GM19351 (cell line): ENCODE data around the gene TUSC2.

Experiments used
- ATAC-seq: cut with Tn5 transposase; IDR thresholded peaks from one replicate; pipeline ENCODE4 v1.9.1; 2021; ENCODE audit warnings: mild to moderate bottlenecking, moderate library complexity; ENCODE audit not compliant: unreplicated experiment

The TUSC2 gene

GRCh38 chr3:50337175-50337861 lies 9.3 kb upstream of the TUSC2 start:
- ATAC-seq = peak; percentile 61

GRCh38 chr3:50336452-50337174 lies 8.6 kb upstream of the TUSC2 start:
- ATAC-seq = peak; percentile 1

GRCh38 chr3:50334339-50335075 lies 6.5 kb upstream of the TUSC2 start:
- ATAC-seq = no peak

GRCh38 chr3:50333744-50334328 lies 5.8 kb upstream of the TUSC2 start:
- ATAC-seq = no peak

- no peak for ATAC-seq
These were observed 3.4 kb upstream of the TUSC2 start for GRCh38 chr3:50331364-50331907.

GRCh38 chr3:50330330-50330729 lies 2.3 kb upstream of the TUSC2 start:
- no peak for ATAC-seq

GRCh38 chr3:50327129-50327528 lies 894 bp downstream of the TUSC2 start:
- no peak for ATAC-seq

- no peak for ATAC-seq
These were observed 1.9 kb downstream of the TUSC2 start for GRCh38 chr3:50326182-50326541.

GRCh38 chr3:50325497-50326181 lies 2.4 kb downstream of the TUSC2 start:
- ATAC-seq = no peak

- no peak for ATAC-seq
These were observed 2.9 kb downstream of the TUSC2 start for GRCh38 chr3:50325113-50325480.

- no peak for ATAC-seq
These were observed 3.5 kb downstream of the TUSC2 start for GRCh38 chr3:50324351-50325112.

- ATAC-seq = no peak
These were observed 4.3 kb downstream of the TUSC2 start for GRCh38 chr3:50323614-50324199.

GRCh38 chr3:50323092-50323600 lies 4.9 kb downstream of the TUSC2 start:
- no peak for ATAC-seq

GRCh38 chr3:50322386-50323091 lies 5.5 kb downstream of the TUSC2 start, which contains the start of gene HYAL2:
HYAL2 (minus strand) TSS chr3:50322745; CDS start chr3:50320489, 2,256 bp downstream.
- ATAC-seq = no peak

GRCh38 chr3:50322115-50322385 lies 6.0 kb downstream of the TUSC2 start:
- ATAC-seq = no peak

GRCh38 chr3:50321336-50322114 lies 6.5 kb downstream of the TUSC2 start:
- ATAC-seq = peak; percentile 70

- ATAC-seq = peak; percentile 40
These were observed 7.1 kb downstream of the TUSC2 start for GRCh38 chr3:50320853-50321335.
